ENCODE data around the gene TSPAN9. TPM values are rescaled to one million over a fixed set of nuclear protein-coding genes. Genes with fewer than 3 reads are reported as not detected.

Gene TSPAN9
- total RNA-seq, 3 donors from 2014 or later (not counting 1 experiment from before 2014, with no cell fraction given), result 0.86 to 1.6 (median 1.1) TPM

GRCh38 chr12:3085341-3086139 is 8.4 kb downstream of the TSPAN9 start:
- no peak overlapping the region for H3K27ac ChIP-seq (ENCODE audit: low read length)
- no peaks in the 10 kb centered on the region for H3K4me1 ChIP-seq (ENCODE audit: control insufficient read depth, insufficient read depth, low read length)
- H3K27me3 ChIP-seq (ENCODE audit: control insufficient read depth, insufficient read depth, low read length), result no peaks in the 10 kb centered on the region
- H3K27me3 Mint-ChIP-seq (ENCODE audit: low read depth in 2 of 2), result peaks cover 0 to 3% of the 10 kb centered on the region in 2 donors
- intact Hi-C loops (cut with micrococcal nuclease), result no loop called here
- H3K4me3 ChIP-seq (ENCODE audit: low read length), result no peak overlapping the region
- no peak for ATAC-seq
- H3K9me3 ChIP-seq (ENCODE audit: control insufficient read depth, insufficient read depth, low read length), result no peaks in the 10 kb centered on the region
- H3K36me3 ChIP-seq (ENCODE audit: control insufficient read depth, insufficient read depth, low read length), result no peaks in the 10 kb centered on the region
- DNase-seq, result no peak
- 95% methylated on average over 18 of the region's 19 CpGs for WGBS (ENCODE audit: insufficient coverage)
- H3K4me3 Mint-ChIP-seq, result no peak overlapping the region
- no peak for TF ChIP-seq CTCF (IDR thresholded peaks at IDR 0.05)
- no peak overlapping the region for H3K27ac Mint-ChIP-seq
- no peaks in the 10 kb centered on the region for H3K9me3 Mint-ChIP-seq
- H3K36me3 Mint-ChIP-seq, result no peaks in the 10 kb centered on the region
- H3K4me1 Mint-ChIP-seq, result no peaks in the 10 kb centered on the region

- DNase-seq (no peak), ATAC-seq (no peak)
- 96% methylated on average over 3 of the region's 4 CpGs for WGBS (ENCODE audit: insufficient coverage)
- TF ChIP-seq CTCF (IDR thresholded peaks at IDR 0.05), result no peak
- no peak overlapping the region for H3K4me3 Mint-ChIP-seq
- Histone ChIP-seq H3K4me3 (ENCODE audit: low read length) (no peak overlapping the region), H3K27ac (ENCODE audit: low read length) (no peak overlapping the region), H3K36me3 (ENCODE audit: control insufficient read depth, insufficient read depth, low read length) (no peaks in the 10 kb centered on the region), H3K27me3 (ENCODE audit: control insufficient read depth, insufficient read depth, low read length) (no peaks in the 10 kb centered on the region), H3K9me3 (ENCODE audit: control insufficient read depth, insufficient read depth, low read length) (no peaks in the 10 kb centered on the region), H3K4me1 (ENCODE audit: control insufficient read depth, insufficient read depth, low read length) (no peaks in the 10 kb centered on the region)
- H3K27ac Mint-ChIP-seq, result no peak overlapping the region
- H3K36me3 Mint-ChIP-seq, result no peaks in the 10 kb centered on the region
- H3K27me3 Mint-ChIP-seq (ENCODE audit: low read depth in 2 of 2), result peaks cover 0 to 3% of the 10 kb centered on the region in 2 donors
- no peaks in the 10 kb centered on the region for H3K9me3 Mint-ChIP-seq
- intact Hi-C loops (cut with micrococcal nuclease), result no loop called here
- H3K4me1 Mint-ChIP-seq, result no peaks in the 10 kb centered on the region
Measured at GRCh38 chr12:3086211-3086610, 9.0 kb downstream of the TSPAN9 start.

GRCh38 chr12:3086729-3087323 is 9.6 kb downstream of the TSPAN9 start:
- Histone ChIP-seq H3K27ac (ENCODE audit: low read length) (no peak overlapping the region), H3K27me3 (ENCODE audit: control insufficient read depth, insufficient read depth, low read length) (no peaks in the 10 kb centered on the region), H3K36me3 (ENCODE audit: control insufficient read depth, insufficient read depth, low read length) (no peaks in the 10 kb centered on the region), H3K9me3 (ENCODE audit: control insufficient read depth, insufficient read depth, low read length) (no peaks in the 10 kb centered on the region), H3K4me3 (ENCODE audit: low read length) (no peak overlapping the region), H3K4me1 (ENCODE audit: control insufficient read depth, insufficient read depth, low read length) (no peaks in the 10 kb centered on the region)
- no peak overlapping the region for H3K27ac Mint-ChIP-seq
- ATAC-seq, result no peak
- no peaks in the 10 kb centered on the region for H3K27me3 Mint-ChIP-seq (ENCODE audit: low read depth in 2 of 2)
- no peaks in the 10 kb centered on the region for H3K4me1 Mint-ChIP-seq
- no peak for TF ChIP-seq CTCF (IDR thresholded peaks at IDR 0.05)
- H3K9me3 Mint-ChIP-seq, result no peaks in the 10 kb centered on the region
- WGBS (ENCODE audit: insufficient coverage), result 90% methylated on average over 9 of the region's 9 CpGs
- H3K36me3 Mint-ChIP-seq, result no peaks in the 10 kb centered on the region
- intact Hi-C loops (cut with micrococcal nuclease), result no loop called here
- no peak for DNase-seq
- no peak overlapping the region for H3K4me3 Mint-ChIP-seq

Measured in natural killer cell (primary cell).